Spinal cord (tissue), 10 donors: ENCODE measurements around the gene MBTPS1. TPM values are rescaled to one million over a fixed set of nuclear protein-coding genes. Genes with fewer than 3 reads are reported as not detected.
"Not testable (repeated sequence)": the region's sequence is repeated elsewhere in the genome, so short reads cannot be mapped to it uniquely, and the experiment has no call there.

Experiments used
- DNase-seq, 6 donors: peaks; one replicate each; pipeline versions ENCODE4 v3.0.0 to v3.0.0-alpha.2; 2013 to 2015; ENCODE audit warnings: low spot score in 6 of 6, low read depth in 4 of 6
- H3K27ac ChIP-seq: one replicate; pipeline ENCODE4 v1.5.1; 2013; ENCODE audit warnings: low read depth, low read length, control low read depth
- H3K27me3 ChIP-seq: one replicate; pipeline ENCODE4 v1.6.1; 2013; ENCODE audit warnings: low read length; ENCODE audit not compliant: control insufficient read depth, insufficient read depth
- H3K36me3 ChIP-seq: one replicate; pipeline ENCODE4 v1.6.1; 2013; ENCODE audit warnings: low read length; ENCODE audit not compliant: control insufficient read depth, insufficient read depth
- H3K4me1 ChIP-seq: one replicate; pipeline ENCODE4 v1.6.1; 2013; ENCODE audit warnings: low read length; ENCODE audit not compliant: control insufficient read depth, insufficient read depth
- H3K4me3 ChIP-seq: one replicate; pipeline ENCODE4 v1.5.1; 2013; ENCODE audit warnings: low read depth, low read length, control low read depth
- H3K9me3 ChIP-seq: one replicate; pipeline ENCODE4 v1.6.1; 2013; ENCODE audit warnings: low read length; ENCODE audit not compliant: control insufficient read depth, insufficient read depth
- WGBS: methylation state at CpG from one replicate; pipeline ENCODE4 v1.1.5; 2013; ENCODE audit warnings: missing lambda C conversion rate; ENCODE audit not compliant: insufficient coverage; 5-methylcytosine and 5-hydroxymethylcytosine counted together
- polyA plus RNA-seq, 2 donors: library from polyadenylated mRNA; unstranded; fragments of 120-200 nt; gene quantifications; one replicate each; pipeline ENCODE4 v1.2.1, GENCODE V29; 2013; ENCODE audit not compliant: insufficient read length in 2 of 2
- total RNA-seq, 2 donors: library from RNA; depleted of rRNA in 1 of 2; stranded (reverse); fragments of 120-200 nt in 1 of 2; fragments of >200 nt in 1 of 2; gene quantifications; one replicate each; pipeline versions ENCODE4 v1.2.3 to v1.2.4, GENCODE V29; 2013 to 2014
- donor health status: healthy.

Gene MBTPS1
- total and polyA plus RNA-seq, 4 donors, result 66.2 to 84.3 (median 74.9) TPM

- Histone ChIP-seq H3K36me3 (peaks cover 26% of the 10 kb centered on the region), H3K27me3 (no peaks in the 10 kb centered on the region), H3K27ac (no peak overlapping the region), H3K4me3 (no peak overlapping the region), H3K4me1 (peaks cover 15% of the 10 kb centered on the region), H3K9me3 (no peaks in the 10 kb centered on the region)
- 82% methylated on average over 5 of the region's 5 CpGs for WGBS
- DNase-seq, result no peak
These were observed 3.3 kb upstream of the MBTPS1 start for GRCh38 chr16:84120023-84120422.

DNA sequence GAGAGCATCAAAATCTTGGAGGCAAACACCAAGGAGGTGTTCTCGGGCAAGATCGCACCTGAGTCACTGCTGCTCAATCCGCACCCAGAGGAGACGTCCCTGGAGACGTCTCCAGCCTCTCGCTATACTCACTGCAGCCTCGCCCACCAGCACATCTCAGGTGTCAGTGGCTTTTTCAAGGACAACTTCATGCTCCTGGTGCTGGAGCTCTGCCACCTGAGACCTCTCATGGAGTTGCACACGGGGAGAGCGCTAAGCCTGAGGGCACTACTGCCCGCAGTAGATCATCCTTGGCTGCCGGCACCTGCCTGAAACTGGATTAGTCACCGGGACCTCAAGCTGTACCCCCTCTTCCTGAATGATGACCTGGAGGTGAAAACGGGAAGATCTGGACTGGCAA lies 2.6 kb upstream of the MBTPS1 start:
- peaks cover 26% of the 10 kb centered on the region for H3K36me3 ChIP-seq
- H3K4me3 ChIP-seq, result no peak overlapping the region
- DNase-seq, result no peak
- no peaks in the 10 kb centered on the region for H3K9me3 ChIP-seq
- peaks cover 17% of the 10 kb centered on the region for H3K4me1 ChIP-seq
- WGBS, result 91% methylated on average over 13 of the region's 13 CpGs
- H3K27me3 ChIP-seq, result no peaks in the 10 kb centered on the region
- no peak overlapping the region for H3K27ac ChIP-seq

DNA sequence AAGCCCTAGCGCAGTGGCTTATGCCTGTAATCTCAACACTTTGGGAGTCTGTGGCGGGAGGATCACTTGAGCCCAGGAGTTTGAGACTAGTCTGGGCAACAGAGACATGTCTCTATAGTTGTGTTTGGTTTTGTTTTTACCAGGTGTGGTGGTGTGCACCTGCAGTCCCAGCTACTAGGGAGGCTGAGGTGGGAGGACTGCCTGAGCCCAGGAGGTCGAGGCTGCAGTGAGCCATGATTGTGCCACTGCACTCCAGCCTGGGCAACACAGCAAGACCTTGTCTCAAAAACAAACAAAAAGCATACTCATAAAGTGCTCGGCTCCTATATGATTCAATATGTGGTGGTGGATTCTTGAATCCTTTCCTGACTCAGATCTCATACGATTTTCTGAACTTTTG lies 1.6 kb upstream of the MBTPS1 start:
- peaks cover 17% of the 10 kb centered on the region for H3K4me1 ChIP-seq
- peaks cover 26% of the 10 kb centered on the region for H3K36me3 ChIP-seq
- H3K27me3 ChIP-seq, H3K9me3 ChIP-seq, DNase-seq, H3K27ac ChIP-seq, H3K4me3 ChIP-seq: not testable (repeated sequence)
- 81% methylated on average over 2 of the region's 5 CpGs for WGBS

- peak; percentile 18 to 82 (median 42) for DNase-seq
- Histone ChIP-seq H3K27ac (peak overlapping the region; percentile 90), H3K4me3 (peak overlapping the region; percentile 91), H3K4me1 (peaks cover 17% of the 10 kb centered on the region), H3K9me3 (no peaks in the 10 kb centered on the region), H3K27me3 (no peaks in the 10 kb centered on the region), H3K36me3 (peaks cover 20% of the 10 kb centered on the region)
- 1% methylated on average over 10 of the region's 12 CpGs for WGBS
These were observed 727 bp upstream of the MBTPS1 start for GRCh38 chr16:84117494-84117843.

DNA sequence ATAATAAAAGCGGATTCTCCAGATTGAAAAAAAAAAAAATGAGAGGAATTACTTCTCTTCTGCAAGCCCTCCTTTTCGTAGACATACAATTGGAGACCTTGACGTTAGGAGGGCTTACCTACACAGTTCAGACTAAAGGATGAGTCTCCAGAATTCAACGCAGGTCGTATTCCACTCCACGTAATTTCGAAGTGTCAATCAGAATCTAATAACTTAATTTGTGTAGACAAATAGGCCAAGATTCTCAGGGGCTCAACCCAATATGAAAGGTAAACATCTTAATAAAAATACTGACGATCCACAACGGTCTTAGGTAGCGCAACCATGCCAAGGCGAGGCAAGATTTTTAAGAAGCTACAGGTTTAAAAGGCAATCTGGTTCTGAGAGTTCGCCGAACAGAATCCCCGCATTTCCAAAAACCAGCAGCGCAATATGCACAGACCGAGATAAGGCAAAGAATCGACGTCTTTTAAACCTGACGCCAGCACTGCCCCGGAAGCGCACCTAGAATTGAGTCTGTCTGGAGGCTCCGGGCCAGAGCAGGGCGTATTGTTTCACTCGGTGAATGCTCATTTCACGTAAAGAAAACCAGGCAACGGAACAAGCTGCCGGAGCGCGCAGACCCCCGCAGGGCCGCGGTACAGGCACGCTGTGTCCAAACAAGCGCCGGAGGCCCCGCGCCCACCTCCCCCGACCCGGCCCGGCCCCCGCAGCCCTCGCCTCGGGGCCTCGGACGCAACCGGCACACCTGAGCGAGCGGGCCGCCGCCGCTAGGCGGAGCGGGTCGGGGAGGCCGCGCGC lies 623 bp downstream of the MBTPS1 start:
- H3K27ac ChIP-seq, result peak overlapping the region; percentile 61
- WGBS, result under 1% methylated on average over 51 of the region's 57 CpGs
- peak in 5 of 6 donors; percentile 10 to 81 (median 31) for DNase-seq
- no peaks in the 10 kb centered on the region for H3K27me3 ChIP-seq
- H3K9me3 ChIP-seq, result no peaks in the 10 kb centered on the region
- H3K4me1 ChIP-seq, result peaks cover 17% of the 10 kb centered on the region
- peak overlapping the region; percentile 91 for H3K4me3 ChIP-seq
- H3K36me3 ChIP-seq, result peaks cover 13% of the 10 kb centered on the region

- H3K4me1 ChIP-seq, result not testable (repeated sequence)
- WGBS, result 100% methylated on average over 1 of the region's 3 CpGs
These were observed 4.8 kb downstream of the MBTPS1 start for GRCh38 chr16:84111949-84112348.

GRCh38 chr16:84111525-84111924 lies 5.2 kb downstream of the MBTPS1 start:
- Histone ChIP-seq H3K4me1 (peaks cover 9% of the 10 kb centered on the region), H3K27ac (no peak overlapping the region), H3K27me3 (no peaks in the 10 kb centered on the region), H3K36me3 (peaks cover 12% of the 10 kb centered on the region), H3K4me3 (no peak overlapping the region), H3K9me3 (no peaks in the 10 kb centered on the region)
- no peak for DNase-seq
- WGBS, result no CpG with 5 or more reads among the region's 3 CpGs

More at GRCh38 chr16:84111949-84112348, 4.8 kb downstream of the MBTPS1 start:
- not testable (repeated sequence) for H3K9me3 ChIP-seq, H3K4me3 ChIP-seq, H3K27ac ChIP-seq, H3K27me3 ChIP-seq, H3K36me3 ChIP-seq, DNase-seq

DNA sequence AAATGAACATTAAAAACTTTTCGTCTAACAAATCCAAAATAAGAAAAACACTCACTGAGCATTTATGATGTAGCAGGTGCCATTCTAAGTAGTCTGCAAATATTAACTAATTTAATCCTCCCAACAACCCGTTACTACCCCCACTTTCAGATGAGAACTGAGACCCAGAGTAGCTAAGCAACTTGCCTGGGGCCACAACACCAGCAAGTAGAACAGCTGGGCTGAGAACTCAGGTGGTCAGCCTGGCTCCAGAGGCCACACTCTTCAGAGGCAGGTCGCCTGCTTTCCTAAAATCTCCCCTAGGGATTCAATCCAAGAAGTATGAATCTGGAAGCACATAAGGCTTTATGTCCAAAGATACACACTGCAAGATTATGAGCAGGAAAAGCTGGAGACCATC lies 6.2 kb downstream of the MBTPS1 start:
- Histone ChIP-seq H3K27me3 (no peaks in the 10 kb centered on the region), H3K36me3 (peaks cover 14% of the 10 kb centered on the region), H3K27ac (no peak overlapping the region), H3K9me3 (no peaks in the 10 kb centered on the region), H3K4me3 (no peak overlapping the region), H3K4me1 (peaks cover 9% of the 10 kb centered on the region)
- 40% methylated on average over 2 of the region's 3 CpGs for WGBS
- DNase-seq, result no peak

GRCh38 chr16:84109598-84110335 lies 7.0 kb downstream of the MBTPS1 start:
- H3K27ac ChIP-seq, result no peak overlapping the region
- no CpG with 5 or more reads among the region's 6 CpGs for WGBS
- H3K4me1 ChIP-seq, result peaks cover 3% of the 10 kb centered on the region
- no peaks in the 10 kb centered on the region for H3K27me3 ChIP-seq
- H3K9me3 ChIP-seq, result no peaks in the 10 kb centered on the region
- H3K4me3 ChIP-seq, result no peak overlapping the region
- H3K36me3 ChIP-seq, result peaks cover 10% of the 10 kb centered on the region
- DNase-seq, result no peak

- Histone ChIP-seq H3K4me3 (no peak overlapping the region), H3K27ac (no peak overlapping the region), H3K27me3 (no peaks in the 10 kb centered on the region), H3K36me3 (peaks cover 10% of the 10 kb centered on the region), H3K9me3 (no peaks in the 10 kb centered on the region), H3K4me1 (peaks cover 2% of the 10 kb centered on the region)
- no peak for DNase-seq
- 41% methylated on average over 2 of the region's 2 CpGs for WGBS
These were observed 8.8 kb downstream of the MBTPS1 start for GRCh38 chr16:84107921-84108320.
